ENCODE results near the gene HRK.
A peak's percentile ranks its signal among the peaks of the same experiment; 100 is the strongest.

The HRK gene

GRCh38 chr12:116879509-116880212 lies 1.6 kb downstream of the HRK start:
- peak; percentile 44 for DNase-seq (ENCODE audit: low spot score)

GRCh38 chr12:116878567-116879508 lies 2.4 kb downstream of the HRK start:
- no peak for TF ChIP-seq CTCF (IDR thresholded peaks at IDR 0.05; ENCODE audit: extremely low read depth, missing control alignments)
- no peak for DNase-seq (ENCODE audit: low spot score)

More at GRCh38 chr12:116879509-116880212, 1.6 kb downstream of the HRK start:
- TF ChIP-seq CTCF (IDR thresholded peaks at IDR 0.05; ENCODE audit: extremely low read depth, missing control alignments), result no peak

GRCh38 chr12:116876151-116876869 lies 4.9 kb downstream of the HRK start:
- TF ChIP-seq CTCF (IDR thresholded peaks at IDR 0.05; ENCODE audit: extremely low read depth, missing control alignments), result no peak
- DNase-seq (ENCODE audit: low spot score), result no peak

GRCh38 chr12:116874324-116874995 lies 6.8 kb downstream of the HRK start:
- DNase-seq (ENCODE audit: low spot score), result no peak
- no peak for TF ChIP-seq CTCF (IDR thresholded peaks at IDR 0.05; ENCODE audit: extremely low read depth, missing control alignments)

- no peak for TF ChIP-seq CTCF (IDR thresholded peaks at IDR 0.05; ENCODE audit: extremely low read depth, missing control alignments)
- no peak for DNase-seq (ENCODE audit: low spot score)
Measured at GRCh38 chr12:116870306-116870705, 10.9 kb downstream of the HRK start.

GRCh38 chr12:116867523-116867922 lies 13.7 kb downstream of the HRK start:
- DNase-seq (ENCODE audit: low spot score), result no peak
- no peak for TF ChIP-seq CTCF (IDR thresholded peaks at IDR 0.05; ENCODE audit: extremely low read depth, missing control alignments)

Data from GM20000 (cell line).